Measurements from ENCODE around the gene TLE5.

TLE5 gene

DNA sequence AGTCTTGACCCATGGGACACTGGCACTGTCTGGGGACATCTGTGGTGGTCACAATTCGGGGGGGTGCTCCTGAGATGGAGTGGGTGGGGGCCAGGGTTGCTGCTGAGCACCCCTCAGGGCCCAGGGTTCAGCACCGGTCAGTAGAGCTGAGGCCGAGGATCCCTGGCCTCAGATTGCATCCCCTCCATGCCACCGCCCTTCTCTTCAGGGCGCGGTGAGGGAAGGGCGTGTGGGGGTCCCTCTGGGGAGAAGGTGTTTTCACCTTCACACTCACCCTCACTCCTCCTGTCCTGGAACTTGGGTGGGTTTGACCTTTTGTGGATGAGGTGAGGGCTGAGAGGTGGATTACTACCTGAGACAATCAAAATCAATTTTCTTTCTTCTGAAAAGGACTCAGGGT is 45.4 kb upstream of the TLE5 start:
- Histone ChIP-seq H3K27me3 (replicated peaks; ENCODE audit: control insufficient read depth, insufficient read depth, low read length) (no peaks in the 10 kb centered on the region), H3K4me3 (replicated peaks; ENCODE audit: low read depth, low read length) (no peak overlapping the region), H3K36me3 (ENCODE audit: control insufficient read depth, insufficient read depth, low read length) (no peaks in the 10 kb centered on the region)
- DNase-seq (ENCODE audit: extremely low read depth, insufficient read length): no peak
- TF ChIP-seq, protein P1, sequence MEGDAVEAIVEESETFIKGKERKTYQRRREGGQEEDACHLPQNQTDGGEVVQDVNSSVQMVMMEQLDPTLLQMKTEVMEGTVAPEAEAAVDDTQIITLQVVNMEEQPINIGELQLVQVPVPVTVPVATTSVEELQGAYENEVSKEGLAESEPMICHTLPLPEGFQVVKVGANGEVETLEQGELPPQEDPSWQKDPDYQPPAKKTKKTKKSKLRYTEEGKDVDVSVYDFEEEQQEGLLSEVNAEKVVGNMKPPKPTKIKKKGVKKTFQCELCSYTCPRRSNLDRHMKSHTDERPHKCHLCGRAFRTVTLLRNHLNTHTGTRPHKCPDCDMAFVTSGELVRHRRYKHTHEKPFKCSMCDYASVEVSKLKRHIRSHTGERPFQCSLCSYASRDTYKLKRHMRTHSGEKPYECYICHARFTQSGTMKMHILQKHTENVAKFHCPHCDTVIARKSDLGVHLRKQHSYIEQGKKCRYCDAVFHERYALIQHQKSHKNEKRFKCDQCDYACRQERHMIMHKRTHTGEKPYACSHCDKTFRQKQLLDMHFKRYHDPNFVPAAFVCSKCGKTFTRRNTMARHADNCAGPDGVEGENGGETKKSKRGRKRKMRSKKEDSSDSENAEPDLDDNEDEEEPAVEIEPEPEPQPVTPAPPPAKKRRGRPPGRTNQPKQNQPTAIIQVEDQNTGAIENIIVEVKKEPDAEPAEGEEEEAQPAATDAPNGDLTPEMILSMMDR (IDR thresholded peaks at IDR 0.05; ENCODE audit: insufficient read depth, low read length, poor library complexity, severe bottlenecking): no peak

DNA sequence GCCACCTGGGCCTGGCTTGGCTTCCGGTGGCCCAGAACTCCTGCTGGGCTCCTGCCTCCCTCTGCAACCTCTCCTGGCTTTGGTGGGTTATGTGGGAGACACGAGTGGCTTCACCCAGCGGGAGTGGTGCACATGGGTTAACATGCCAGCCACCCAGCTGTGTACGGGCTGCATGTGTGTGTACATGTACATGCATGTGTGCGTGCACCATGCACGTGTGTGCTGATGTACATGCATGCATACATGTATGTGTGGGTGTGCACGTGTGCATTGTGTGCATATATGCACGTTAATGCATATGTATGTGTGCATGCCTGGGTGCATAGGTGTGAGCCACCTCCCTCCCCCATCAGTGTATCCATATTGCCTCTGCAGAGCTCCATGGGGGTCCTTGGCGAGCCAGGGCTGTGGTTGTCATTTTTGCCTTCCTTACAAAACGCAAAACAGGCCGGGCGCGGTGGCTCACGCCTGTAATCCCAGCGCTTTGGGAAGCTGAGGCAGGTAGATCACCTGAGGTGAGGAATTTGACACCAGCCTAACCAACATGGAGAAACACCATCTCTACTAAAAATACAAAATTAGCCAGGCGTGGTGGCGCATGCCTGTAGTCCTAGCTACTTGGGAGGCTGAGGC is 44.3 kb upstream of the TLE5 start:
- TF ChIP-seq, protein P1 (IDR thresholded peaks at IDR 0.05; ENCODE audit: insufficient read depth, low read length, poor library complexity, severe bottlenecking): no peak
- Histone ChIP-seq H3K36me3 (ENCODE audit: control insufficient read depth, insufficient read depth, low read length) (no peaks in the 10 kb centered on the region), H3K27me3 (replicated peaks; ENCODE audit: control insufficient read depth, insufficient read depth, low read length) (no peaks in the 10 kb centered on the region), H3K4me3 (replicated peaks; ENCODE audit: low read depth, low read length) (no peak overlapping the region)
- no peak for DNase-seq (ENCODE audit: extremely low read depth, insufficient read length)

DNA sequence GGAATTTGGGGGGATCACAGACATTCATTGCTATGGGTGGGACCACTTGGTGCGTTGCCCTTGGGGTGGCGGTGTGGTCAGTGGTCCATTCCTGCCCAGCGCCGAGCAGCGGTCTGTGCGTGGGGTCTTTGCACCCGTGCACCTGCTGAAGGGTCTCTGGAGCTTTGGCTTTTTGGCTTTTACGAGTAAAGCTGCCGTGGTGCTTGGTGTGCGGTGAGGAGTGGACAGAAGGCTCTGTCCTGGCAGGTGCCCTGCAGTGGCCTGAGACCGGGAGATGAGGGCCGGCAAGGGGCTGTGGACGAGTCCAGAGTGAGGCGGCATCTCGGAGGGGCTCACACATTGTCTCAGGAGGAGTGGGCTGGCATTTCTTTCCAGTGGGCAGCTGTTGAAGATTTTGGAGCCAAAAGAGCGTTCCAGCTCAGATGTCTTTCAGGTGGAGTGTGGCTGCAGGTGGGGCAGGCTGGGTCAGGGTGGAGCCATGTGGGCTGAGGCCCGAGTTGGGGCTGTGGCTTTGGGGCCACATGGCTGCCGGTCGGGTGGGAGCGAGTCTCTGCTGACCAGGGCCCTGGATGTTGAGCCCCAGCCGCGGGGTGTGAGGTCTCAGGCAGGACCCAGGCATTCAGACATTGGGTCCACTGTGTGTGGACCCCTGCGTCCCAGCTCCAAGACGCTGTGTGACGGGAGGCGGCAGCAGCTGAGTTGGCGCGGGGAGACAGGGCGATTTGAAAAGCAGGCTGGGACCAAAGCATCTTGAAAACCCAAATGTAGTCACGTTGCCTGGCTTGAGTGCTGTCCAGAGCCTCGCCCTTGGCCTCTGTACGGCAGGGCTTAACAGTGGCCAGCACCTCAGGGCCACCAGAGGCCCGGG is 43.6 kb upstream of the TLE5 start:
- H3K36me3 ChIP-seq (ENCODE audit: control insufficient read depth, insufficient read depth, low read length): no peaks in the 10 kb centered on the region
- no peaks in the 10 kb centered on the region for H3K27me3 ChIP-seq (replicated peaks; ENCODE audit: control insufficient read depth, insufficient read depth, low read length)
- peak; percentile 8 for DNase-seq (ENCODE audit: extremely low read depth, insufficient read length)
- no peak overlapping the region for H3K4me3 ChIP-seq (replicated peaks; ENCODE audit: low read depth, low read length)
- TF ChIP-seq, protein P1 (IDR thresholded peaks at IDR 0.05; ENCODE audit: insufficient read depth, low read length, poor library complexity, severe bottlenecking): no peak

DNA sequence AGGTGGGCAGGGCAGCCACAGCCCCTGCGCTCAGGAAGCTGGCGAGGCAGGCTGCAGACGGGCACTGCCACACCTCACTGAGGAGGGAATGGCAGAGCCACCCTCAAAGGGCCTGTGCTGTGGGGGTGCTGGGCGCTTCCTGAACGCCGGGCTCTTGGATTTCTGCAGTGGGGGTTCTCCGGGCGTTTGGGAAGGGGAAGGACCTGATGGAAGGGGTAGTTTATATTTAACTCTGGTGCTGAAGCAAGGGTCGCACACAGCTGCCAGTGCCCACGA is 42.4 kb upstream of the TLE5 start:
- no peak overlapping the region for H3K4me3 ChIP-seq (replicated peaks; ENCODE audit: low read depth, low read length)
- H3K36me3 ChIP-seq (ENCODE audit: control insufficient read depth, insufficient read depth, low read length): no peaks in the 10 kb centered on the region
- H3K27me3 ChIP-seq (replicated peaks; ENCODE audit: control insufficient read depth, insufficient read depth, low read length): no peaks in the 10 kb centered on the region
- DNase-seq (ENCODE audit: extremely low read depth, insufficient read length): no peak
- TF ChIP-seq, protein P1 (IDR thresholded peaks at IDR 0.05; ENCODE audit: insufficient read depth, low read length, poor library complexity, severe bottlenecking): no peak

DNA sequence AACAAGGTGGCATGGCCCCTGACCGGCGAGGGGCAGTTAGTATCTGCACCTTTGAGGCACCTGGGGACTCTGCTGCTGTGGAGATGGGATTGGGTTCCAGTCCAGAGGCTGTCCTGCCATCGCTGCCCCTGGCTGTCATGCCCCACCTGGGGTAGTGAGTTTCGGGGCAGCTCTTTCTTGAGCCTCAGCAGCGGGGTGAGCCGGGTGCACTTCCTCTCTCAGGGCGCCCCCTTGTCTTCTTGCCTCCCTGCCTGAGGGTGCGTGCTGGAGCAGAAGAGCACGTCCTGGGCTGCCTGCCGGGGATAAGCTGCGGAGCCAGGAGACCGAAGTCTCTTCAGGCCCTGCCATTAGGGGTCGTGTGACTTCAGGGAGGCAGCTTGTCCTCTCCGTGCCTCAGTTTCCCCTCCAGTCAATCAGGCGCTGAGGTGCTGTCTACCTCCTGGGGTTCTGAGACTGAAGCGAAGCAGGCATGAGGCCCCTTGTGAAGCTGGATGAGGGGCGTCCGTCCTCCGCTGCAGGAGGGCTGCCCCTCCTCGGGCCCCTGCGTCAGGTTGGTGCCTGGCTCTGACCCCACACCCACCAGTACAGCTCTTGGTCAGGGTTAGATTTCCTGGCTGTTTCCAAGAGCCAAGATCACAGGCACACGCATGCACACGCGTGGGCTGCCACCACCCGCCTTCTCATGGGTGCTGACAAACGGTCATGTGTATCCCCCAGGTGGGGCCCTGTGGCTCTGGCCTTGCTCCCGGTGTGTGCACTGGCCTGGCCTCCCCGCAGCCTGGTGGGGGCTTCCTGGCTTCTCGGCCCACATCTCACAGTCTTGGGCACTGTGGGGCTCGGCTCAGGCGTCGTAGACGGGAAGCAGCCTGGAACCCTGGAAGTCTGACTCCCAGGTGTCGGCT is 40.2 kb upstream of the TLE5 start:
- peak; percentile 6 for DNase-seq (ENCODE audit: extremely low read depth, insufficient read length)
- Histone ChIP-seq H3K27me3 (replicated peaks; ENCODE audit: control insufficient read depth, insufficient read depth, low read length) (no peaks in the 10 kb centered on the region), H3K4me3 (replicated peaks; ENCODE audit: low read depth, low read length) (no peak overlapping the region), H3K36me3 (ENCODE audit: control insufficient read depth, insufficient read depth, low read length) (no peaks in the 10 kb centered on the region)
- TF ChIP-seq, protein P1 (IDR thresholded peaks at IDR 0.05; ENCODE audit: insufficient read depth, low read length, poor library complexity, severe bottlenecking): no peak
